ENCODE data around the gene RNF212.

The RNF212 gene

GRCh38 chr4:1113311-1114009, at the start of gene RNF212:
TSS of gene RNF212 (minus strand) at chr4:1113564. CDS start at chr4:1113464, 100 bp downstream.
- intact Hi-C loops (cut with micrococcal nuclease), result no loop called here
- no peaks in the 10 kb centered on the region for H3K36me3 Mint-ChIP-seq (ENCODE audit: low read depth)
- no peaks in the 10 kb centered on the region for H3K9me3 Mint-ChIP-seq
- peaks cover 53% of the 10 kb centered on the region for H3K27me3 Mint-ChIP-seq
- peak within 1 kb of the TSS; percentile 67 for H3K4me3 Mint-ChIP-seq
- peak within 1 kb of the TSS; percentile 53 for H3K27ac Mint-ChIP-seq
- no peaks in the 10 kb centered on the region for H3K4me1 Mint-ChIP-seq (ENCODE audit: low read depth)

GRCh38 chr4:1160351-1160750, 47.0 kb upstream of the RNF212 start:
- no peaks in the 10 kb centered on the region for H3K36me3 Mint-ChIP-seq (ENCODE audit: low read depth)
- H3K9me3 Mint-ChIP-seq, result peaks cover 39% of the 10 kb centered on the region
- no peak overlapping the region for H3K27ac Mint-ChIP-seq
- H3K4me3 Mint-ChIP-seq, result no peak overlapping the region
- intact Hi-C loops (cut with micrococcal nuclease), result no loop called here
- H3K27me3 Mint-ChIP-seq, result peaks cover 45% of the 10 kb centered on the region
- H3K4me1 Mint-ChIP-seq (ENCODE audit: low read depth), result peaks cover 21% of the 10 kb centered on the region

GRCh38 chr4:1156069-1156468, 42.7 kb upstream of the RNF212 start:
- H3K9me3 Mint-ChIP-seq, result peaks cover 18% of the 10 kb centered on the region
- no peak overlapping the region for H3K4me3 Mint-ChIP-seq
- H3K27me3 Mint-ChIP-seq, result peaks cover 67% of the 10 kb centered on the region
- no peaks in the 10 kb centered on the region for H3K36me3 Mint-ChIP-seq (ENCODE audit: low read depth)
- H3K4me1 Mint-ChIP-seq (ENCODE audit: low read depth), result no peaks in the 10 kb centered on the region
- no peak overlapping the region for H3K27ac Mint-ChIP-seq
- intact Hi-C loops (cut with micrococcal nuclease), result no loop called here

GRCh38 chr4:1155314-1155713, 42.0 kb upstream of the RNF212 start:
- H3K27ac Mint-ChIP-seq, result no peak overlapping the region
- no peak overlapping the region for H3K4me3 Mint-ChIP-seq
- intact Hi-C loops (cut with micrococcal nuclease), result no loop called here
- H3K4me1 Mint-ChIP-seq (ENCODE audit: low read depth), result no peaks in the 10 kb centered on the region
- peaks cover 18% of the 10 kb centered on the region for H3K9me3 Mint-ChIP-seq
- no peaks in the 10 kb centered on the region for H3K36me3 Mint-ChIP-seq (ENCODE audit: low read depth)
- peaks cover 66% of the 10 kb centered on the region for H3K27me3 Mint-ChIP-seq

GRCh38 chr4:1154523-1155182, 41.3 kb upstream of the RNF212 start:
- H3K27ac Mint-ChIP-seq, result no peak overlapping the region
- H3K36me3 Mint-ChIP-seq (ENCODE audit: low read depth), result no peaks in the 10 kb centered on the region

GRCh38 chr4:1154126-1154522, 40.8 kb upstream of the RNF212 start:
- Mint-ChIP-seq H3K36me3 (ENCODE audit: low read depth) (no peaks in the 10 kb centered on the region), H3K4me3 (no peak overlapping the region), H3K9me3 (peaks cover 18% of the 10 kb centered on the region), H3K27me3 (peaks cover 71% of the 10 kb centered on the region), H3K27ac (no peak overlapping the region), H3K4me1 (ENCODE audit: low read depth) (no peaks in the 10 kb centered on the region)
- intact Hi-C loops (cut with micrococcal nuclease), result no loop called here

More at GRCh38 chr4:1154523-1155182, 41.3 kb upstream of the RNF212 start:
- intact Hi-C loops (cut with micrococcal nuclease), result no loop called here
- Mint-ChIP-seq H3K4me3 (no peak overlapping the region), H3K9me3 (peaks cover 18% of the 10 kb centered on the region), H3K4me1 (ENCODE audit: low read depth) (no peaks in the 10 kb centered on the region), H3K27me3 (peaks cover 68% of the 10 kb centered on the region)

GRCh38 chr4:1153567-1154090, 40.3 kb upstream of the RNF212 start:
- Mint-ChIP-seq H3K4me3 (no peak overlapping the region), H3K9me3 (peaks cover 15% of the 10 kb centered on the region), H3K27me3 (peaks cover 72% of the 10 kb centered on the region), H3K4me1 (ENCODE audit: low read depth) (no peaks in the 10 kb centered on the region), H3K36me3 (ENCODE audit: low read depth) (no peaks in the 10 kb centered on the region), H3K27ac (no peak overlapping the region)
- intact Hi-C loops (cut with micrococcal nuclease), result no loop called here

- no peak overlapping the region for H3K4me3 Mint-ChIP-seq
- H3K4me1 Mint-ChIP-seq (ENCODE audit: low read depth), result no peaks in the 10 kb centered on the region
- H3K27ac Mint-ChIP-seq, result no peak overlapping the region
- intact Hi-C loops (cut with micrococcal nuclease), result no loop called here
- no peaks in the 10 kb centered on the region for H3K36me3 Mint-ChIP-seq (ENCODE audit: low read depth)
- peaks cover 65% of the 10 kb centered on the region for H3K27me3 Mint-ChIP-seq
- H3K9me3 Mint-ChIP-seq, result peaks cover 1% of the 10 kb centered on the region
Observed at GRCh38 chr4:1152290-1152689, 38.9 kb upstream of the RNF212 start.

GRCh38 chr4:1151541-1151940, 38.2 kb upstream of the RNF212 start:
- Mint-ChIP-seq H3K4me3 (no peak overlapping the region), H3K27me3 (peaks cover 65% of the 10 kb centered on the region), H3K36me3 (ENCODE audit: low read depth) (no peaks in the 10 kb centered on the region), H3K4me1 (ENCODE audit: low read depth) (no peaks in the 10 kb centered on the region), H3K27ac (no peak overlapping the region), H3K9me3 (no peaks in the 10 kb centered on the region)
- intact Hi-C loops (cut with micrococcal nuclease), result no loop called here

GRCh38 chr4:1150875-1151274, 37.5 kb upstream of the RNF212 start:
- Mint-ChIP-seq H3K9me3 (no peaks in the 10 kb centered on the region), H3K27ac (no peak overlapping the region), H3K4me3 (no peak overlapping the region), H3K4me1 (ENCODE audit: low read depth) (no peaks in the 10 kb centered on the region), H3K36me3 (ENCODE audit: low read depth) (no peaks in the 10 kb centered on the region), H3K27me3 (peaks cover 60% of the 10 kb centered on the region)
- intact Hi-C loops (cut with micrococcal nuclease), result no loop called here

- Mint-ChIP-seq H3K36me3 (ENCODE audit: low read depth) (no peaks in the 10 kb centered on the region), H3K27me3 (peaks cover 30% of the 10 kb centered on the region), H3K9me3 (no peaks in the 10 kb centered on the region), H3K4me1 (ENCODE audit: low read depth) (peaks cover 26% of the 10 kb centered on the region), H3K4me3 (no peak overlapping the region), H3K27ac (no peak overlapping the region)
- intact Hi-C loops (cut with micrococcal nuclease), result no loop called here
Observed at GRCh38 chr4:1139860-1140259, 26.5 kb upstream of the RNF212 start.

GRCh38 chr4:1137850-1138249, 24.5 kb upstream of the RNF212 start:
- peaks cover 19% of the 10 kb centered on the region for H3K27me3 Mint-ChIP-seq
- no peaks in the 10 kb centered on the region for H3K36me3 Mint-ChIP-seq (ENCODE audit: low read depth)
- no peaks in the 10 kb centered on the region for H3K9me3 Mint-ChIP-seq
- peaks cover 26% of the 10 kb centered on the region for H3K4me1 Mint-ChIP-seq (ENCODE audit: low read depth)
- H3K27ac Mint-ChIP-seq, result peak overlapping the region; percentile 83
- peak overlapping the region; percentile 50 for H3K4me3 Mint-ChIP-seq
- intact Hi-C loops (cut with micrococcal nuclease), result no loop called here

GRCh38 chr4:1137063-1137776, 23.9 kb upstream of the RNF212 start:
- peak overlapping the region; percentile 77 for H3K4me3 Mint-ChIP-seq
- peak overlapping the region; percentile 83 for H3K27ac Mint-ChIP-seq
- intact Hi-C loops (cut with micrococcal nuclease), result no loop called here
- H3K36me3 Mint-ChIP-seq (ENCODE audit: low read depth), result no peaks in the 10 kb centered on the region
- H3K4me1 Mint-ChIP-seq (ENCODE audit: low read depth), result peaks cover 26% of the 10 kb centered on the region
- H3K27me3 Mint-ChIP-seq, result peaks cover 14% of the 10 kb centered on the region
- no peaks in the 10 kb centered on the region for H3K9me3 Mint-ChIP-seq

- H3K36me3 Mint-ChIP-seq (ENCODE audit: low read depth), result no peaks in the 10 kb centered on the region
- intact Hi-C loops (cut with micrococcal nuclease), result no loop called here
- peak overlapping the region; percentile 46 for H3K27ac Mint-ChIP-seq
Observed at GRCh38 chr4:1136048-1136447, 22.7 kb upstream of the RNF212 start.

More at GRCh38 chr4:1136048-1136447, 22.7 kb upstream of the RNF212 start:
- peaks cover 26% of the 10 kb centered on the region for H3K4me1 Mint-ChIP-seq (ENCODE audit: low read depth)
- H3K4me3 Mint-ChIP-seq, result no peak overlapping the region
- H3K27me3 Mint-ChIP-seq, result peaks cover 4% of the 10 kb centered on the region
- H3K9me3 Mint-ChIP-seq, result no peaks in the 10 kb centered on the region

Measured in dendritic cell treated with granulocyte-macrophage colony-stimulating factor and Interleukin-4, amounts not matched to agents 40 ng/mL and 50 ng/mL, for 4 days (primary cell).